Right lobe of liver (tissue), 4 donors: ENCODE measurements around the gene ACACA.

Source experiments
- POLR2A ChIP-seq: fragments of 450-650 bp; IDR thresholded peaks from one replicate; pipeline ENCODE4 v1.6.1; 2017; ENCODE audit warnings: antibody characterized with exemption, mild to moderate bottlenecking
- TF ChIP-seq, protein P1 (sequence below), 4 donors: fragments of 200-600 bp in 3 of 4; fragments of 450-650 bp in 1 of 4; IDR thresholded peaks; one replicate each; pipeline versions ENCODE4 v1.5.1 to v1.8.0; 2016 to 2022; ENCODE audit warnings: antibody characterized with exemption in 4 of 4, mild to moderate bottlenecking in 2 of 4
- donor health status: DM: no; HTN: no; CAD: no.
- donor health status: DM: no; HTN: no; CAD: no.
- donor health status: DM: no; HTN: yes; CAD: no.

DNA sequence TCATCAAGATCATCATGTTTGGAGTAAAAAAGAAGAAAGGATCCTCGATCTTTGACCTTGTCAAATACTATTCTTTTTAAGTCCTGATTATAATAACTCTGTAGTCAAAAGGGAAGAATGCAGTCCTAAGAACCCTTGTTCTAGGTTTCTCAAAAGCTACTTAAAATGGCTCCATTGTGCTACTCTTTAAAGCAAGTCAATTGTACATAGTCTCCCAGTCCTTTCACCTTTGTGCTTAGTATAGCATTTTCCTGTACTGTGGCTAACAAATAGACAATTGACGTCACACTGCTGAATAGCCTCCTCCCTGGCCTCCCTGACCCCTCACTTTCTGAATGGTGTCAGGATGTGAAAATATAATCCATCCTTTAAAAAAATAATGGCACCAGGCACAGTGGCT, 285.0 kb downstream of the ACACA start:
- TF ChIP-seq, protein P1, sequence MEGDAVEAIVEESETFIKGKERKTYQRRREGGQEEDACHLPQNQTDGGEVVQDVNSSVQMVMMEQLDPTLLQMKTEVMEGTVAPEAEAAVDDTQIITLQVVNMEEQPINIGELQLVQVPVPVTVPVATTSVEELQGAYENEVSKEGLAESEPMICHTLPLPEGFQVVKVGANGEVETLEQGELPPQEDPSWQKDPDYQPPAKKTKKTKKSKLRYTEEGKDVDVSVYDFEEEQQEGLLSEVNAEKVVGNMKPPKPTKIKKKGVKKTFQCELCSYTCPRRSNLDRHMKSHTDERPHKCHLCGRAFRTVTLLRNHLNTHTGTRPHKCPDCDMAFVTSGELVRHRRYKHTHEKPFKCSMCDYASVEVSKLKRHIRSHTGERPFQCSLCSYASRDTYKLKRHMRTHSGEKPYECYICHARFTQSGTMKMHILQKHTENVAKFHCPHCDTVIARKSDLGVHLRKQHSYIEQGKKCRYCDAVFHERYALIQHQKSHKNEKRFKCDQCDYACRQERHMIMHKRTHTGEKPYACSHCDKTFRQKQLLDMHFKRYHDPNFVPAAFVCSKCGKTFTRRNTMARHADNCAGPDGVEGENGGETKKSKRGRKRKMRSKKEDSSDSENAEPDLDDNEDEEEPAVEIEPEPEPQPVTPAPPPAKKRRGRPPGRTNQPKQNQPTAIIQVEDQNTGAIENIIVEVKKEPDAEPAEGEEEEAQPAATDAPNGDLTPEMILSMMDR (IDR thresholded peaks at IDR 0.05): no peak
- no peak for TF ChIP-seq POLR2A
